Nephron progenitor cell (in vitro differentiated cells): ENCODE measurements around the gene ZNF692.
A peak's percentile ranks its signal among the peaks of the same experiment; 100 is the strongest.
"Not testable (repeated sequence)": the region's sequence is repeated elsewhere in the genome, so short reads cannot be mapped to it uniquely, and the experiment has no call there.

ENCODE experiments used
- DNase-seq: peaks from one replicate; pipeline ENCODE4 v3.0.0; 2021
- H3K27ac Mint-ChIP-seq: 2 replicates; pipeline ENCODE4 v1.8.0; 2021; ENCODE audit warnings: mild to moderate bottlenecking, moderate library complexity, mixed read lengths
- H3K27me3 Mint-ChIP-seq: 2 replicates; pipeline ENCODE4 v1.8.0; 2021; ENCODE audit warnings: mild to moderate bottlenecking, low read depth, mixed read lengths; ENCODE audit not compliant: poor library complexity
- H3K36me3 Mint-ChIP-seq: 2 replicates; pipeline ENCODE4 v1.8.0; 2021; ENCODE audit warnings: low read depth, mixed read lengths
- H3K4me1 Mint-ChIP-seq: 2 replicates; pipeline ENCODE4 v1.8.0; 2021; ENCODE audit warnings: mixed read lengths
- H3K4me3 Mint-ChIP-seq: 2 replicates; pipeline ENCODE4 v1.8.0; 2021; ENCODE audit warnings: mild to moderate bottlenecking, moderate library complexity, mixed read lengths
- H3K9me3 Mint-ChIP-seq: 2 replicates; pipeline ENCODE4 v1.8.0; 2021; ENCODE audit warnings: mild to moderate bottlenecking, moderate library complexity, mixed read lengths
- CTCF ChIP-seq: fragments of 200-600 bp; sonication (generic); IDR thresholded peaks from 2 replicates; pipeline ENCODE4 v1.5.0; 2021; ENCODE audit warnings: antibody characterized with exemption

ZNF692 gene

GRCh38 chr1:248810000-248810726 is 48.7 kb downstream of the ZNF692 start:
- Mint-ChIP-seq H3K4me3 (no peak overlapping the region), H3K27ac (peak overlapping the region; percentile 13), H3K27me3 (peaks cover 8% of the 10 kb centered on the region), H3K36me3 (peaks cover 30% of the 10 kb centered on the region), H3K4me1 (peaks cover 4% of the 10 kb centered on the region), H3K9me3 (peaks cover 3% of the 10 kb centered on the region)
- DNase-seq: no peak
- TF ChIP-seq CTCF: no peak

GRCh38 chr1:248808876-248809275 is 50.0 kb downstream of the ZNF692 start:
- H3K27me3 Mint-ChIP-seq: peaks cover 11% of the 10 kb centered on the region
- TF ChIP-seq CTCF: no peak
- peak overlapping the region; percentile 78 for H3K27ac Mint-ChIP-seq
- peaks cover 19% of the 10 kb centered on the region for H3K36me3 Mint-ChIP-seq
- peaks cover 4% of the 10 kb centered on the region for H3K4me1 Mint-ChIP-seq
- no peak overlapping the region for H3K4me3 Mint-ChIP-seq
- no peak for DNase-seq
- peaks cover 11% of the 10 kb centered on the region for H3K9me3 Mint-ChIP-seq

GRCh38 chr1:248807067-248807737 is 51.7 kb downstream of the ZNF692 start:
- Mint-ChIP-seq H3K27me3 (peaks cover 11% of the 10 kb centered on the region), H3K9me3 (peaks cover 24% of the 10 kb centered on the region), H3K4me3 (no peak overlapping the region), H3K4me1 (peaks cover 4% of the 10 kb centered on the region), H3K27ac (no peak overlapping the region), H3K36me3 (peaks cover 6% of the 10 kb centered on the region)
- DNase-seq: peak; percentile 65
- TF ChIP-seq CTCF: peak; percentile 76

- peaks cover 36% of the 10 kb centered on the region for H3K9me3 Mint-ChIP-seq
- no peak overlapping the region for H3K27ac Mint-ChIP-seq
- peaks cover 4% of the 10 kb centered on the region for H3K4me1 Mint-ChIP-seq
- no peak overlapping the region for H3K4me3 Mint-ChIP-seq
- H3K36me3 Mint-ChIP-seq: no peaks in the 10 kb centered on the region
- DNase-seq: no peak
- no peak for TF ChIP-seq CTCF
- peaks cover 14% of the 10 kb centered on the region for H3K27me3 Mint-ChIP-seq
Observed at GRCh38 chr1:248805876-248806275, 53.0 kb downstream of the ZNF692 start.

GRCh38 chr1:248804771-248805681 is 53.9 kb downstream of the ZNF692 start:
- Mint-ChIP-seq H3K27me3 (peaks cover 14% of the 10 kb centered on the region), H3K4me3 (no peak overlapping the region), H3K27ac (no peak overlapping the region), H3K36me3 (no peaks in the 10 kb centered on the region), H3K9me3 (peaks cover 40% of the 10 kb centered on the region), H3K4me1 (peaks cover 4% of the 10 kb centered on the region)
- DNase-seq: no peak
- no peak for TF ChIP-seq CTCF

- Mint-ChIP-seq H3K27me3 (peaks cover 14% of the 10 kb centered on the region), H3K9me3 (peaks cover 40% of the 10 kb centered on the region)
- not testable (repeated sequence) for H3K36me3 Mint-ChIP-seq, H3K4me3 Mint-ChIP-seq, H3K27ac Mint-ChIP-seq, H3K4me1 Mint-ChIP-seq, DNase-seq
Observed at GRCh38 chr1:248803501-248803900, 55.4 kb downstream of the ZNF692 start.
